ENCODE data around the gene FERMT3.

The FERMT3 gene

GRCh38 chr11:64222651-64223000 lies 16.1 kb downstream of the FERMT3 start:
- DNase-seq = no peak

- no peak for DNase-seq
Observed at GRCh38 chr11:64223001-64223651, 16.6 kb downstream of the FERMT3 start.

- no peak for DNase-seq
Observed at GRCh38 chr11:64224151-64224890, 17.8 kb downstream of the FERMT3 start.

GRCh38 chr11:64224891-64225607 lies 18.5 kb downstream of the FERMT3 start:
- no peak for DNase-seq

GRCh38 chr11:64225608-64226506 lies 19.3 kb downstream of the FERMT3 start, which contains the start of the genes NUDT22 and TRPT1:
NUDT22 (plus strand) TSS chr11:64226274; CDS start chr11:64226653, 379 bp downstream.
TRPT1 (minus strand) TSS chr11:64226186; CDS start chr11:64225860, 326 bp downstream.
- DNase-seq = peak; percentile 52

GRCh38 chr11:64226507-64227051 lies 20.1 kb downstream of the FERMT3 start:
- DNase-seq = no peak

GRCh38 chr11:64227405-64227956 lies 21.0 kb downstream of the FERMT3 start:
- no peak for DNase-seq

- DNase-seq = no peak
Observed at GRCh38 chr11:64229090-64229743, 22.7 kb downstream of the FERMT3 start.

GRCh38 chr11:64229744-64230170 lies 23.2 kb downstream of the FERMT3 start:
- no peak for DNase-seq

- DNase-seq = peak; percentile 84
Observed at GRCh38 chr11:64230171-64230984, 23.9 kb downstream of the FERMT3 start, which contains the start of gene DNAJC4. DNAJC4 (plus strand) TSS chr11:64230548; CDS start chr11:64230855, 307 bp downstream.

- no peak for DNase-seq
Observed at GRCh38 chr11:64230985-64231365, 24.5 kb downstream of the FERMT3 start.

- DNase-seq = no peak
Observed at GRCh38 chr11:64231546-64231945, 25.0 kb downstream of the FERMT3 start.

GRCh38 chr11:64232182-64232966 lies 25.9 kb downstream of the FERMT3 start:
- no peak for DNase-seq

GRCh38 chr11:64232967-64233315 lies 26.4 kb downstream of the FERMT3 start:
- no peak for DNase-seq

GRCh38 chr11:64233913-64234586 lies 27.5 kb downstream of the FERMT3 start, which contains the start of gene VEGFB:
VEGFB (plus strand) TSS chr11:64234584; CDS start chr11:64234834, 250 bp downstream.
- no peak for DNase-seq

- no peak for DNase-seq
Observed at GRCh38 chr11:64234647-64235379, 28.3 kb downstream of the FERMT3 start.

- DNase-seq = no peak
Observed at GRCh38 chr11:64235437-64236161, 29.1 kb downstream of the FERMT3 start.

All from NCI-H446 treated with DMSO at 0.1 percent for 48 hours (cell line).